ENCODE results near the gene FOXL3.
A peak's percentile ranks its signal among the peaks of the same experiment; 100 is the strongest.
"Not testable (repeated sequence)": the region's sequence is repeated elsewhere in the genome, so short reads cannot be mapped to it uniquely, and the experiment has no call there.

The FOXL3 gene

GRCh38 chr7:255721-256361 lies 34.1 kb upstream of the FOXL3 start:
- DNase-seq: no peak

DNA sequence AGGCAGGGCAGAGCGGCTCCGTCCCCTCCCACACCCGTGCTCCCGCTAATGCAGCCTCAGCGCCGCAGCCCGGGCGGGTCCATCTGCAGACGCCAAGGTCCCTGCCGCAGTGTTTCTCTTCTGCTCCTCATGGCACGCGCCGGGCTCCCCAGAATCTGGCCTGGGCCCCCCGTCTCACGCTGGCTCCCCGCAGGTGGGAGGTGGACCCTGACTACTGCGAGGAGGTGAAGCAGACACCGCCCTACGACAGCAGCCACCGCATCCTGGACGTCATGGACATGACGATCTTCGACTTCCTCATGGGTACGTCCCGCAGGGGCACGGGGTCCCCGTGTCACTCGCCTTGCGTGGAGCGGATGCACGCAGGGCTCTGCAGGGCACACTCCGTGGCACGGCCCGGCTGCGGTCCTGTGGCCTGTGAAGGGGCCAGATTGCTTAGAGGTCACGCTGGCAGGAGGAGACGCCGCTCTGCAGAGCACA lies 33.5 kb upstream of the FOXL3 start:
- DNase-seq: no peak

- no peak for DNase-seq
Observed at GRCh38 chr7:256981-257646, 32.9 kb upstream of the FOXL3 start.

DNA sequence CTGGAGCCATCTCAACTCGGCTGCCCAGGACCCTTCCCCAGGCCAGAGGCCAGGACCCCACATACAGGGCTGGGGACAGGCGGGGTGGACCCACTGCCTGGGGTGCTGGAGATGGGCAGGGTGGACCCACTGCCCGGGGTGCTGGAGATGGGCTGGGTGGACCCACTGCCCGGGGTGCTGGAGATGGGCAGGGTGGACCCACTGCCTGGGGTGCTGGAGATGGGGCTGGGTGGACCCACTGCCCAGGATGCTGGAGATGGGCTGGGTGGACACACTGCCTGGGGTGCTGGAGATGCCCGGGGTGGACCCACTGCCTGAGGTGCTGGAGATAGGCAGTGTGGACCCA lies 32.4 kb upstream of the FOXL3 start:
- DNase-seq: no peak

GRCh38 chr7:258476-259190 lies 31.3 kb upstream of the FOXL3 start:
- peak in 1 of 2 experiments; percentile 30 for DNase-seq

DNA sequence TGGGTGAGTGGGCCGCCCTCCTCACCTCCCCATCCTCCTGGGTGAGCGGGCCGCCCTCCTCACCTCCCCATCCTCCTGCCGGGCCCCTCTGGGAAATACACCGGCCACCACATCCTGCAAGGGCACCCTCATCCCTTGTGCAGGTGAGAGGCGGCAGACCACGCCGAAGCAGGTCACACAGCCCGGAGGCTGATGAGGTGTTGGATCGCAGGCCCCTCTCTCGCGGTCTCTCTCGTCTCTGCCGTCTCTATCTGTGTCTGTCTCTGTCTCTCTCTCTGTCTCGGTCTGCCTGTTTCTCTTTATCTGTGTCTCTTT lies 30.8 kb upstream of the FOXL3 start:
- no peak for DNase-seq

GRCh38 chr7:259751-260405 lies 30.1 kb upstream of the FOXL3 start:
- DNase-seq: no peak

DNA sequence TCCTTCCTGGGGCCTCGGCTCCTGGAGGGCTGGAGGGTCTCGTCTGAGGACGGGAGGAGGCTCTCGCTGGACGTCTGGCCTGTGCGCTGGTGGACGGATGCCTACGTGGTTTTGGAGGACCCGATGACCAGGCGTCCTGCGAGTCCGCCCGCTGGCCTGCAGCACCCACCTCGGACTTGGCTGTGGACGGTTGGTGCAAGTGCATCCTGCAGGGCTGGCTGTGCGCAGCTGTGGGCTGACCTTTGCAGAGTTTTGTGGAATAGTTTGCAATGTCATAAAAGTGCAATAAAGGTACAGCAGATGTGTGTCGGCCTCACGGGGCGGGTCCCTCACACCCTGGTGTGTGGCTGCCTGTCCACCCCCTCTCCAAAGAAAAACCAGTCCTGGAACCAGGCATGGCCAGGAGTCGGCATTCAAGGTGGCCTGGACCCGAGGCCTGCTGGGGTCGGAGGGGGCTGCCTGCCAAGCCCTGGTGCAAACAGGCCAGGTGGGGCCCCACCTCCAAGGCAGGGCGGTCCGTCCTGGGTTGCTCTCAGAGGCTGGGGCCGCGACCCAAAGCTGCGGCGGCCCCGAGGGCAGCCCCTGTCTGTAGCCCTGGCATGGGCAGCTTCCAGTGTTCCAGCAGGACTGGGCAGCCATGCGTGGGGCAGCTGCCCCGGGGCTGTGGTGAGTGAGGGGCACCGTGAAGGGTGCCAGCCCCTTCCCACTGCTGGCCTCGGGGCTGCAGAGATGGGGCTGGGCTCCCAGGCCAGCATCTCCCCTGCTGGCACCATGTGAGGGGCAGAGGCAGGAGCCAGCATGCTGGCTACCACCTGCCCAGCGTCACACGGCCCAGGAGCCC lies 29.3 kb upstream of the FOXL3 start:
- DNase-seq: no peak

- no peak for DNase-seq
Observed at GRCh38 chr7:261341-262250, 28.4 kb upstream of the FOXL3 start.

DNA sequence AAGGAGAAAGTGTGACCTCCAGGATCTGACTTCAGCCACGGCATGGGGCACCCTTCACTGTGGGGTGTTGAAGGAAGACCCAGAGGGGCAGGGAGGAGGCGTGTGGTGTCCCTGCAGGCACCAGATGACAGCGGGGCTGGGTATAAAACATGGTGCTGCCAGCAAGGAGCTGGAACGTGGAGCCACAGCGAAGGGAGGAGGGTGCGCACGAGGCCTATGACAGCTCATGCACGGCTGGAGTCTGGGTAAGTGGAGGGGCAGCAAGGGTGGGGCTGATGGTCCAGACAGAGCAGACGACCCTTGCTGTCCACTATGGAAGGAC lies 27.8 kb upstream of the FOXL3 start:
- no peak for DNase-seq

DNA sequence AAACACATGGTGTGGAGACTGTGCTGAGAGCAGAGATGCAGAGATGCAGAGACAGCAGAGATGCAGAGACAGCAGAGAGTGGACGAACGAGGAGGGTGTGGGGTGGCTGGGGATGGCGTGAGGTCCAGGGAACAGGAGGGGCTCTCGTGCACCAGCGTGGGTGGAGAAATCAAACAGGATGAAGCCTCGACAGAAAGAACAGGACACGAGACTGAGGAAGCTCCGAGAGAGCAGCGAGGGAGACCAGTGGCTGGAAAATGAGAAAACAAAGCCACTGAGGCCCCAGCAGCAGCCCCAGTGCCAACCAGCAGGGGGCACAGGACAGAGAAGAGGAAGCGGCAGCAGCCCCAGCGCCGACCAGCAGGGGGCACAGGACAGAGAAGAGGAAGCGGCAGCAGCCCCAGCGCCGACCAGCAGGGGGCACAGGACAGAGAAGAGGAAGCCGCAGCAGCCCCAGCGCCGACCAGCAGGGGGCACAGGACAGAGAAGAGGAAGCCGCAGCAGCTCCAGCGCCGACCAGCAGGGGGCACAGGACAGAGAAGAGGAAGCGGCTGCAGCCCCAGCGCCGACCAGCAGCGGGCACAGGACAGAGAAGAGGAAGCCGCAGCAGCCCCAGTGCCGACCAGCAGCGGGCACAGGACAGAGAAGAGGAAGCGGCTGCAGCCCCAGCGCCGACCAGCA lies 27.2 kb upstream of the FOXL3 start:
- DNase-seq: not testable (repeated sequence)

GRCh38 chr7:263483-264351 lies 26.3 kb upstream of the FOXL3 start:
- DNase-seq: not testable (repeated sequence)

DNA sequence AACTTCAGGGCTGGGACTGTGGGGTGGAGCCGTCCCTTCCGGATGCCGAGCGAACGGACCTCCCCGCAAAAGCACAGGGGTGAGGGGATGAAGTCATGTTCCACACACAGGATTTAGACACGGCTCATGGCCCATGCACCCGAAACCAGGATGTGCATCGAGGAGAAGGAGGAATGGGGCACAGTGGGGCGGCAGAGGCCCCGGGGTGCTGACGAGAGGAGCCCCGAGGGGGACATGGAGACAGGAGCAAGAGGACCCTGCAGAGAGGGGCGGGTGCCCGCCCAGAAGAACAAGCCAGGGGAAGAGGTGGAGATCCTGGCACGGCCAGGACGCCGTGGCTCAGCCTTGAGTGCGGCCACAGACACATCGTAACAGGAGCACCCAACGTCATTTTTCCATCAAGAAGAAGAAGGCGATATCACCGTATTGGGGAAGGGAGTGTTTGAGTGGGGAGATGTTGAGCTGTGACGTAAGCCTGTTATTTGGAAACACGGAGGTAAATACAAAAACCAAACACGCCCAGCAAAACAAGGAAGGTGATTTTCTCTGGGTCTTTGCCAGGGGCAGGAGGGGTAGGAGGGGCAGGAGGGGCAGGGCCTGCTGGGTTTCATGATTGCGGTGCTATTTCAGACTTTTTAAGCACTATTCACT lies 25.3 kb upstream of the FOXL3 start:
- DNase-seq: no peak

DNA sequence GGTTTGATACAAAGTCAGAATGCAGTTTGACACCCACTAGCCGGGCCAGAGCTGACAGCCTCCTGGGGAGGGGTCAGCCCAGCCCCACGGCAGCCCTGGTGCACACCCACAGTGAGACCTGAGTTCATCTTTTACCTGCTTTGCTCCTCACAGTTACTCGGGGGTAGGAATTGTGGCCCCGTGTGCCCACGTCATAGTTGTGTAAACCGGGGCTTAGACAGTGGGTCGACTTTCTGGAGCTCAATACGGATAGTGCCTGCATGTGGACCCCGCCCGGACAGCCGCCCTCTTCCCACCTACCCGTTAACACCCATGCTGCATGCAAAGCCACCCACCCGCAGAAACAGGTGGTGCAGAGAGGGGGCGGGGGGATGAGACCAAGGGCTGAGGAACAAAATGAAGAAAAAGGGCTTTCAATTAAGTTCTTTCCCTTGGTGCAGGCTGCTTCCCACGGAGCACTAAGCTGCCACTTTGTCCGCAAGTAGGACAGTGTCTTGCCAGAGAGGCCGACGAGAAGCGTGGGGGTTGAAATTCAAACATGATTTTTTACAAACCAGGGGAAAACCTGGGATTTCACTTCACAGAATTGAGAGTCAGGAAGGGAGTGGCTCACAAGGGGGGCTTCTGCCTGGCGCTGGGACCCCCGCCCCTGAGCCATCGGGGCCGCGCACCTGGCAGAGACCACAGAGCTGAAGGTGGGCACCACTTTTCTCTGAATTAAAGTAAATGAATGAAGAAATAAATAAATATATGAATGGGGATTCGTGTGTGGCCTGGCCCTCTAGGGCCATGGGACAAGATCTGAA lies 24.6 kb upstream of the FOXL3 start:
- no peak for DNase-seq

GRCh38 chr7:265998-266850 lies 23.7 kb upstream of the FOXL3 start:
- DNase-seq: no peak

GRCh38 chr7:266851-267840 lies 22.8 kb upstream of the FOXL3 start:
- DNase-seq: peak; percentile 34 to 82

DNA sequence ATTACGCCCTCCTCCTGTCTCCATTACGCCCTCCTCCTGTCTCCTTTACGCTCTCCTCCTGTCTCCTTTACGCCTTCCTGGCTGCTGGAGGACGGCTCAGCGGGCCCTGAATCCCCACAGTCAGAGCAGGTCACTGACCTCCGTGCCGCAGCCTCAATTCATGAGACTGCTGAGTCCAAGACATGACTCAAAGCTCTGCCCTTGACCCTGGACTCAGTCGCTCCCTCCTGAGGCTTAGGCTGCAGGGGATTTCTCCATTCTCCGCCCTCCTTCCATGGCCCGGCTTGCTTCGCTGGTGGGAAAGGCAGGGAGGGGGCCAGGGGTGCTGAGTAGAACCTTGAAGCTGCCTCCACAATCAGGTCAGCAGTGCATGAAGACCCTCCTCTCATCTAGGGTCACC lies 21.0 kb upstream of the FOXL3 start:
- DNase-seq: no peak
